Heart left ventricle (tissue), 13 donors: Measurements from ENCODE around the gene GATA5.

ENCODE experiments used
- CTCF ChIP-seq, 12 donors: fragments of 200-600 bp; sonication (generic) in 4 of 12; IDR thresholded peaks; one replicate each; pipeline versions ENCODE4 v1.5.0 to v1.8.0; 2018 to 2022; ENCODE audit warnings: antibody characterized with exemption in 12 of 12, mild to moderate bottlenecking in 5 of 12
- POLR2A ChIP-seq, 2 donors: fragments of 450-650 bp; IDR thresholded peaks; one replicate each; pipeline ENCODE4 v1.6.1; 2017; ENCODE audit warnings: antibody characterized with exemption in 2 of 2, mild to moderate bottlenecking in 2 of 2, moderate library complexity in 2 of 2
- donor health status: ischemic (EF 13 %, LVEDD 7.1; RV severe dilation, severe dysfunction).
- donor health status: DM: no; HTN: yes; CAD: no.
- donor health status: DM: no; HTN: no; CAD: no.
- donor health status: ischemic (EF 25% LVEDD 6.9; RV normal size, moderate dysfunction).
- donor health status: ischemic (EF 25% LVEDD 5.7; RV mildly dilated, moderate dysfunction).
- donor health status: ischemic (EF 35%, LVEDD 5.7; RV mildly dilated, moderate dysfunction).
- donor health status: nonischemic (EF 11% LVEDD 7.7; RV severe dilation, severe dysfunction).
- donor health status: DM: yes; HTN: yes; CAD: no.
- donor health status: PGD.
- donor health status: ischemic (EF 29% LVEDD 5.4; RV normal size, mild dysfunction).
- donor health status: nonischemic (EF 23%, LVEDD 6.1; RV moderate dilation, normal function).

- no peak for TF ChIP-seq CTCF (IDR thresholded peaks at IDR 0.05)
- no peak for TF ChIP-seq POLR2A (IDR thresholded peaks at IDR 0.05)
Measured at GRCh38 chr20:62461157-62461556, 14.6 kb downstream of the GATA5 start.
